Measurements from ENCODE around the gene CYSTM1. TPM values are rescaled to one million over a fixed set of nuclear protein-coding genes. Genes with fewer than 3 reads are reported as not detected.

Gene CYSTM1
- total and polyA plus RNA-seq, 5 donors from 2014 or later, result 7.1 to 26.4 (median 13.0) TPM

GRCh38 chr5:140222416-140222815 lies 47.4 kb downstream of the CYSTM1 start:
- no peaks in the 10 kb centered on the region for H3K9me3 Mint-ChIP-seq
- H3K4me3 Mint-ChIP-seq, result no peak overlapping the region
- no peak for ATAC-seq (ENCODE audit: low read depth in 2 of 2)
- H3K27me3 Mint-ChIP-seq, result no peaks in the 10 kb centered on the region
- Histone ChIP-seq H3K4me3 (ENCODE audit: low read depth, low read length) (no peak overlapping the region), H3K27me3 (ENCODE audit: control insufficient read depth, insufficient read depth, low read length) (no peaks in the 10 kb centered on the region), H3K4me1 (ENCODE audit: control insufficient read depth, insufficient read depth, low read length, poor library complexity, severe bottlenecking) (no peaks in the 10 kb centered on the region), H3K36me3 (ENCODE audit: control insufficient read depth, insufficient read depth, low read length) (no peaks in the 10 kb centered on the region), H3K9me3 (ENCODE audit: control insufficient read depth in 2 of 2, low read length in 2 of 2) (no peaks in the 10 kb centered on the region), H3K27ac (ENCODE audit: insufficient read depth, low read length, poor library complexity, severe bottlenecking) (no peak overlapping the region)
- H3K4me1 Mint-ChIP-seq, result peaks cover 0 to 5% (median 0%) of the 10 kb centered on the region in 4 donors
- no peak for DNase-seq
- no peak overlapping the region for H3K27ac Mint-ChIP-seq
- H3K36me3 Mint-ChIP-seq, result no peaks in the 10 kb centered on the region

- Histone ChIP-seq H3K4me1 (ENCODE audit: control insufficient read depth, insufficient read depth, low read length, poor library complexity, severe bottlenecking) (no peaks in the 10 kb centered on the region), H3K27me3 (ENCODE audit: control insufficient read depth, insufficient read depth, low read length) (no peaks in the 10 kb centered on the region), H3K4me3 (ENCODE audit: low read depth, low read length) (no peak overlapping the region), H3K9me3 (ENCODE audit: control insufficient read depth in 2 of 2, low read length in 2 of 2) (no peaks in the 10 kb centered on the region), H3K36me3 (ENCODE audit: control insufficient read depth, insufficient read depth, low read length) (no peaks in the 10 kb centered on the region), H3K27ac (ENCODE audit: insufficient read depth, low read length, poor library complexity, severe bottlenecking) (no peak overlapping the region)
- Mint-ChIP-seq H3K4me1 (peaks cover 0 to 5% (median 0%) of the 10 kb centered on the region in 4 donors), H3K4me3 (no peak overlapping the region), H3K9me3 (no peaks in the 10 kb centered on the region), H3K36me3 (no peaks in the 10 kb centered on the region), H3K27me3 (no peaks in the 10 kb centered on the region), H3K27ac (no peak overlapping the region)
- ATAC-seq (ENCODE audit: low read depth in 2 of 2), result no peak
- no peak for DNase-seq
Measured at GRCh38 chr5:140223567-140223966, 48.6 kb downstream of the CYSTM1 start.

DNA sequence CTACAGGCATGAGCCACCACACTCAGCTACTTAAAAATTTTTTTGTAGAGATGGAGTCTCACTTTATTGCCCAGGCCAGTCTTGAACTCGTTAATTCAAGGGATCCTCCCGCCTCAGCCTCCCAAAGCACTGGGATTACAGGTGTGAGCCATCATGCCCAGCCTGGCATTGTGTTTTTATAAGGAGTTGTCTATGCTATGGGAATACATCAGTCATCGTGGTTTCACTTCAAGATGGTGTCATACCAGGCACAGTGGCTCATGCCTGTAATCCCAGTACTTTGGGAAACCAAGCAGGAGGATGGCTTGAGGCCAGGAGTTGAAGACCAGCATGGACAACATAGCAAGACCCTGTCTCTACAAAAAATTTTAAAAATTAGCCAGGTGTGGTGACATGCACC lies 49.7 kb downstream of the CYSTM1 start:
- Histone ChIP-seq H3K27me3 (ENCODE audit: control insufficient read depth, insufficient read depth, low read length) (no peaks in the 10 kb centered on the region), H3K36me3 (ENCODE audit: control insufficient read depth, insufficient read depth, low read length) (no peaks in the 10 kb centered on the region), H3K27ac (ENCODE audit: insufficient read depth, low read length, poor library complexity, severe bottlenecking) (no peak overlapping the region), H3K4me3 (ENCODE audit: low read depth, low read length) (no peak overlapping the region), H3K9me3 (ENCODE audit: control insufficient read depth in 2 of 2, low read length in 2 of 2) (no peaks in the 10 kb centered on the region), H3K4me1 (ENCODE audit: control insufficient read depth, insufficient read depth, low read length, poor library complexity, severe bottlenecking) (no peaks in the 10 kb centered on the region)
- ATAC-seq (ENCODE audit: low read depth in 2 of 2) (no peak), DNase-seq (no peak)
- Mint-ChIP-seq H3K27me3 (no peaks in the 10 kb centered on the region), H3K36me3 (no peaks in the 10 kb centered on the region), H3K4me1 (peaks cover 0 to 5% (median 0%) of the 10 kb centered on the region in 4 donors), H3K9me3 (no peaks in the 10 kb centered on the region), H3K27ac (no peak overlapping the region), H3K4me3 (no peak overlapping the region)

GRCh38 chr5:140225396-140225795 lies 50.4 kb downstream of the CYSTM1 start:
- no peaks in the 10 kb centered on the region for H3K4me1 ChIP-seq (ENCODE audit: control insufficient read depth, insufficient read depth, low read length, poor library complexity, severe bottlenecking)
- DNase-seq, result no peak
- no peaks in the 10 kb centered on the region for H3K9me3 ChIP-seq (ENCODE audit: control insufficient read depth in 2 of 2, low read length in 2 of 2)
- H3K4me3 ChIP-seq (ENCODE audit: low read depth, low read length), result no peak overlapping the region
- Mint-ChIP-seq H3K27ac (no peak overlapping the region), H3K36me3 (no peaks in the 10 kb centered on the region), H3K4me1 (peaks cover 0 to 5% (median 0%) of the 10 kb centered on the region in 4 donors), H3K9me3 (no peaks in the 10 kb centered on the region), H3K27me3 (no peaks in the 10 kb centered on the region), H3K4me3 (no peak overlapping the region)
- H3K36me3 ChIP-seq (ENCODE audit: control insufficient read depth, insufficient read depth, low read length), result no peaks in the 10 kb centered on the region
- no peak overlapping the region for H3K27ac ChIP-seq (ENCODE audit: insufficient read depth, low read length, poor library complexity, severe bottlenecking)
- H3K27me3 ChIP-seq (ENCODE audit: control insufficient read depth, insufficient read depth, low read length), result no peaks in the 10 kb centered on the region
- no peak for ATAC-seq (ENCODE audit: low read depth in 2 of 2)

- Histone ChIP-seq H3K27me3 (ENCODE audit: control insufficient read depth, insufficient read depth, low read length) (no peaks in the 10 kb centered on the region), H3K9me3 (ENCODE audit: control insufficient read depth in 2 of 2, low read length in 2 of 2) (no peaks in the 10 kb centered on the region), H3K27ac (ENCODE audit: insufficient read depth, low read length, poor library complexity, severe bottlenecking) (no peak overlapping the region), H3K4me1 (ENCODE audit: control insufficient read depth, insufficient read depth, low read length, poor library complexity, severe bottlenecking) (no peaks in the 10 kb centered on the region), H3K36me3 (ENCODE audit: control insufficient read depth, insufficient read depth, low read length) (no peaks in the 10 kb centered on the region), H3K4me3 (ENCODE audit: low read depth, low read length) (no peak overlapping the region)
- no peak for ATAC-seq (ENCODE audit: low read depth in 2 of 2)
- no peaks in the 10 kb centered on the region for H3K9me3 Mint-ChIP-seq
- peaks cover 0 to 1% (median 0%) of the 10 kb centered on the region in 4 donors for H3K4me1 Mint-ChIP-seq
- no peaks in the 10 kb centered on the region for H3K27me3 Mint-ChIP-seq
- no peak overlapping the region for H3K27ac Mint-ChIP-seq
- no peaks in the 10 kb centered on the region for H3K36me3 Mint-ChIP-seq
- no peak overlapping the region for H3K4me3 Mint-ChIP-seq
- DNase-seq, result no peak
Measured at GRCh38 chr5:140227046-140227445, 52.1 kb downstream of the CYSTM1 start.

DNA sequence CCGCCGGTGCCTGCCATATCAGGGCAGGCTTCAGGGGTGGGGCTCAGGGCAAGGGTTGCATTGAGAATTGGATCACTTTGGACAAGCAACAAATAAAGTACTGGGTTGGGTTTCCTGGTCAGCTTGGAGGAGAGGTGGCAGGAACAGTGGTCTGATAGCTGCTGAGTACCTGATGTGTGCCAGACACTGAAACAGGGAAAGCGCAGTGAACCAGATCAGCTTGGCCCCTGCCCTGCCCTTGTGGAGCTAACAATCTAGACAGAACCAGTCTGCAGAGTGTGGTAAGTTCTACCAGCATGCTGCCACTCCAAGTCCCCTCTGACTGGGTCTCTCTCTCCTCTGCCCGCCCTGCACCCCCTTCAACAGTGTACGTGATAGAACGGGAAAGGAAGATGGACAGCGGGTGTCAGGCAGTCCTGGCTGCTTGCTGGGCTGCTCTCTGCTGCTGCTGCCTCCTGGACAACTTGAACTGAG lies 53.4 kb downstream of the CYSTM1 start:
- no peaks in the 10 kb centered on the region for H3K27me3 ChIP-seq (ENCODE audit: control insufficient read depth, insufficient read depth, low read length)
- peaks cover 0 to 2% (median 0%) of the 10 kb centered on the region in 7 donors for H3K9me3 Mint-ChIP-seq
- no peaks in the 10 kb centered on the region for H3K36me3 ChIP-seq (ENCODE audit: control insufficient read depth, insufficient read depth, low read length)
- DNase-seq (no peak), ATAC-seq (ENCODE audit: low read depth in 2 of 2) (no peak)
- no peaks in the 10 kb centered on the region for H3K9me3 ChIP-seq (ENCODE audit: control insufficient read depth in 2 of 2, low read length in 2 of 2)
- no peak overlapping the region for H3K4me3 Mint-ChIP-seq
- no peak overlapping the region for H3K27ac ChIP-seq (ENCODE audit: insufficient read depth, low read length, poor library complexity, severe bottlenecking)
- no peaks in the 10 kb centered on the region for H3K36me3 Mint-ChIP-seq
- no peaks in the 10 kb centered on the region for H3K27me3 Mint-ChIP-seq
- H3K27ac Mint-ChIP-seq, result no peak overlapping the region
- no peaks in the 10 kb centered on the region for H3K4me1 ChIP-seq (ENCODE audit: control insufficient read depth, insufficient read depth, low read length, poor library complexity, severe bottlenecking)
- H3K4me1 Mint-ChIP-seq, result no peaks in the 10 kb centered on the region
- no peak overlapping the region for H3K4me3 ChIP-seq (ENCODE audit: low read depth, low read length)

DNA sequence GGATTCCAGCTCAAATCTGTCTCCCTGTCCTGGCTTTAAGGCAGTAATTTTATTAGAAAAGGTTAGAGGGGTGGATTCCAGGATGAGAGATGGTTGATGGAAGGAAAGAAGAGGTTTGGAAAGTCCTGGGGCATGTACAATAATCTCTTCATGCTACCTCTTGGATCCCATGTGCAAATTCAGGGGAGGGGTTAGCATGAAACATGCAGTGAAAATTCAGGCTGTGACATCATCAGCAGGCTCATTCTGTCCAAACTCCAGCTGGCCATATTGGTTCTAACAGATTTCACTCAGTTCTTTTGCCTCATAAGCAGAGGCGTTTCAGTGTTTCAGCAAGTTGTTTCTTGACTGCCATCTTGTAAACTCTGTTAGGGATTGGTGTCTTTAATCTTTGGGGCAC lies 55.4 kb downstream of the CYSTM1 start:
- H3K9me3 ChIP-seq (ENCODE audit: control insufficient read depth in 2 of 2, low read length in 2 of 2), result no peaks in the 10 kb centered on the region
- no peaks in the 10 kb centered on the region for H3K27me3 ChIP-seq (ENCODE audit: control insufficient read depth, insufficient read depth, low read length)
- Mint-ChIP-seq H3K27ac (no peak overlapping the region), H3K36me3 (no peaks in the 10 kb centered on the region), H3K4me3 (no peak overlapping the region), H3K27me3 (no peaks in the 10 kb centered on the region), H3K4me1 (no peaks in the 10 kb centered on the region), H3K9me3 (peaks cover 0 to 2% (median 0%) of the 10 kb centered on the region in 7 donors)
- ATAC-seq (ENCODE audit: low read depth in 2 of 2) (no peak), DNase-seq (no peak)
- H3K36me3 ChIP-seq (ENCODE audit: control insufficient read depth, insufficient read depth, low read length), result no peaks in the 10 kb centered on the region
- H3K4me1 ChIP-seq (ENCODE audit: control insufficient read depth, insufficient read depth, low read length, poor library complexity, severe bottlenecking), result no peaks in the 10 kb centered on the region
- H3K4me3 ChIP-seq (ENCODE audit: low read depth, low read length), result no peak overlapping the region
- no peak overlapping the region for H3K27ac ChIP-seq (ENCODE audit: insufficient read depth, low read length, poor library complexity, severe bottlenecking)

- DNase-seq (no peak), ATAC-seq (ENCODE audit: low read depth in 2 of 2) (no peak)
- no peaks in the 10 kb centered on the region for H3K36me3 ChIP-seq (ENCODE audit: control insufficient read depth, insufficient read depth, low read length)
- H3K9me3 ChIP-seq (ENCODE audit: control insufficient read depth in 2 of 2, low read length in 2 of 2), result no peaks in the 10 kb centered on the region
- no peak overlapping the region for H3K27ac ChIP-seq (ENCODE audit: insufficient read depth, low read length, poor library complexity, severe bottlenecking)
- Mint-ChIP-seq H3K4me3 (no peak overlapping the region), H3K36me3 (peaks cover 3% of the 10 kb centered on the region), H3K27ac (no peak overlapping the region), H3K4me1 (no peaks in the 10 kb centered on the region), H3K27me3 (no peaks in the 10 kb centered on the region), H3K9me3 (peaks cover 0 to 2% (median 0%) of the 10 kb centered on the region in 7 donors)
- no peak overlapping the region for H3K4me3 ChIP-seq (ENCODE audit: low read depth, low read length)
- H3K4me1 ChIP-seq (ENCODE audit: control insufficient read depth, insufficient read depth, low read length, poor library complexity, severe bottlenecking), result no peaks in the 10 kb centered on the region
- no peaks in the 10 kb centered on the region for H3K27me3 ChIP-seq (ENCODE audit: control insufficient read depth, insufficient read depth, low read length)
Measured at GRCh38 chr5:140232731-140233130, 57.7 kb downstream of the CYSTM1 start.

All from CD4-positive, CD25-positive, alpha-beta regulatory T cell (primary cell).